H9 (cell line): ENCODE data around the gene RAX2. TPM values are rescaled to one million over a fixed set of nuclear protein-coding genes. Genes with fewer than 3 reads are reported as not detected.

Experiments
- DNase-seq: peaks from one replicate; pipeline ENCODE4 v3.0.0-alpha.2; 2017
- H2AFZ ChIP-seq: one replicate; pipeline ENCODE4 v1.6.1; 2013; ENCODE audit warnings: mild to moderate bottlenecking, low read length, control low read depth, moderate library complexity
- H2AK5ac ChIP-seq: 2 replicates; pipeline ENCODE4 v1.6.1; 2013; ENCODE audit warnings: low read length, control low read depth, mixed read lengths; ENCODE audit not compliant: insufficient read length
- H2BK120ac ChIP-seq: one replicate; pipeline ENCODE4 v1.6.1; 2013; ENCODE audit warnings: low read depth, mild to moderate bottlenecking, low read length, control low read depth, inconsistent platforms; ENCODE audit not compliant: poor library complexity, severe bottlenecking
- H2BK12ac ChIP-seq: 2 replicates; pipeline ENCODE4 v1.6.1; 2013; ENCODE audit warnings: low read length, control low read depth, mixed read lengths, low read depth; ENCODE audit not compliant: insufficient read length
- H2BK15ac ChIP-seq: 2 replicates; pipeline ENCODE4 v1.6.1; 2013; ENCODE audit warnings: low read depth, low read length, control low read depth
- H2BK20ac ChIP-seq: one replicate; pipeline ENCODE4 v1.6.1; 2013; ENCODE audit warnings: low read depth, mild to moderate bottlenecking, low read length, control low read depth, inconsistent platforms; ENCODE audit not compliant: poor library complexity, severe bottlenecking
- H2BK5ac ChIP-seq: 2 replicates; pipeline ENCODE4 v1.6.1; 2013; ENCODE audit warnings: low read length, control low read depth, mixed read lengths; ENCODE audit not compliant: insufficient read length
- H3K14ac ChIP-seq: 2 replicates; pipeline ENCODE4 v1.6.1; 2013; ENCODE audit warnings: low read length, control low read depth; ENCODE audit not compliant: insufficient read depth
- H3K18ac ChIP-seq: 2 replicates; pipeline ENCODE4 v1.6.1; 2013; ENCODE audit warnings: low read depth, mild to moderate bottlenecking, mixed read lengths, low read length, control low read depth; ENCODE audit not compliant: insufficient read length
- H3K23ac ChIP-seq: 2 replicates; pipeline ENCODE4 v1.6.1; 2013; ENCODE audit warnings: low read length, control low read depth, mixed read lengths, low read depth; ENCODE audit not compliant: insufficient read length
- H3K23me2 ChIP-seq: 2 replicates; pipeline ENCODE4 v1.6.1; 2013; ENCODE audit warnings: low read depth, mild to moderate bottlenecking, mixed read lengths, low read length, control low read depth; ENCODE audit not compliant: insufficient read length, poor library complexity, severe bottlenecking
- H3K27ac ChIP-seq: 2 replicates; pipeline ENCODE4 v1.5.1; 2013; ENCODE audit warnings: low read length, control low read depth, mixed read lengths, low read depth; ENCODE audit not compliant: insufficient read length
- H3K27me3 ChIP-seq: 2 replicates; pipeline ENCODE4 v1.6.1; 2013; ENCODE audit warnings: low read length, control low read depth, inconsistent platforms; ENCODE audit not compliant: insufficient read depth
- H3K4ac ChIP-seq: 2 replicates; pipeline ENCODE4 v1.6.1; 2013; ENCODE audit warnings: low read depth, mild to moderate bottlenecking, control low read depth, inconsistent platforms, low read length, moderate library complexity
- H3K4me1 ChIP-seq: 2 replicates; pipeline ENCODE4 v1.6.1; 2013; ENCODE audit warnings: low read length, control low read depth, inconsistent platforms; ENCODE audit not compliant: insufficient read depth
- H3K4me2 ChIP-seq: 2 replicates; pipeline ENCODE4 v1.6.1; 2013; ENCODE audit warnings: low read length, control low read depth, mixed read lengths; ENCODE audit not compliant: insufficient read length, insufficient read depth
- H3K56ac ChIP-seq: 2 replicates; pipeline ENCODE4 v1.6.1; 2013; ENCODE audit warnings: low read depth, mild to moderate bottlenecking, mixed read lengths, low read length, control low read depth; ENCODE audit not compliant: insufficient read length
- H3K79me1 ChIP-seq: 2 replicates; pipeline ENCODE4 v1.6.1; 2013; ENCODE audit warnings: low read depth, mild to moderate bottlenecking, moderate library complexity, low read length, control low read depth, inconsistent platforms; ENCODE audit not compliant: insufficient read depth, poor library complexity, severe bottlenecking
- H3K79me2 ChIP-seq: 2 replicates; pipeline ENCODE4 v1.6.1; 2013; ENCODE audit warnings: low read length, control low read depth, inconsistent platforms; ENCODE audit not compliant: insufficient read depth
- H3K9ac ChIP-seq: 2 replicates; pipeline ENCODE4 v1.6.1; 2013; ENCODE audit warnings: low read length, control low read depth, mixed read lengths; ENCODE audit not compliant: insufficient read length; ENCODE audit errors: extremely low read depth
- H3K9me3 ChIP-seq: one replicate; pipeline ENCODE4 v1.6.1; 2013; ENCODE audit warnings: low read depth, low read length, inconsistent platforms; ENCODE audit not compliant: control insufficient read depth
- H3T11ph ChIP-seq: one replicate; pipeline ENCODE4 v1.6.1; 2013; ENCODE audit warnings: mild to moderate bottlenecking, low read length, control low read depth, inconsistent platforms
- H4K20me1 ChIP-seq: one replicate; pipeline ENCODE4 v1.6.1; 2013; ENCODE audit not compliant: control insufficient read depth, insufficient read length, insufficient read depth
- H4K5ac ChIP-seq: 2 replicates; pipeline ENCODE4 v1.6.1; 2013; ENCODE audit warnings: low read depth, mild to moderate bottlenecking, mixed read lengths, low read length, control low read depth; ENCODE audit not compliant: insufficient read length
- H4K8ac ChIP-seq: replicated peaks from 2 replicates; pipeline ENCODE4 v1.6.1; 2013; ENCODE audit warnings: low read length, control low read depth, mixed read lengths, low read depth; ENCODE audit not compliant: insufficient read length
- H4K91ac ChIP-seq: 2 replicates; pipeline ENCODE4 v1.6.1; 2013; ENCODE audit warnings: low read depth, mild to moderate bottlenecking, moderate library complexity, mixed read lengths, low read length, control low read depth; ENCODE audit not compliant: insufficient read length
- H3K27ac Mint-ChIP-seq, 3 experiments: 2 replicates in 2 of 3; 3 replicates in 1 of 3; pipeline ENCODE4 v1.8.0; 2020 to 2021; ENCODE audit warnings: mixed read lengths in 3 of 3, mild to moderate bottlenecking in 1 of 3, moderate library complexity in 1 of 3
- H3K27me3 Mint-ChIP-seq: 2 replicates; pipeline ENCODE4 v1.8.0; 2021; ENCODE audit warnings: low read depth, mild to moderate bottlenecking, moderate library complexity, mixed read lengths
- H3K36me3 Mint-ChIP-seq, 3 experiments: 2 replicates in 2 of 3; 3 replicates in 1 of 3; pipeline ENCODE4 v1.8.0; 2020 to 2021; ENCODE audit warnings: low read depth in 3 of 3, mixed read lengths in 3 of 3; ENCODE audit not compliant: insufficient read depth in 1 of 3
- H3K4me1 Mint-ChIP-seq, 2 experiments: 2 replicates each; pipeline ENCODE4 v1.8.0; 2020; ENCODE audit warnings: mixed read lengths in 2 of 2
- H3K4me3 Mint-ChIP-seq, 2 experiments: 2 replicates in 1 of 2; 3 replicates in 1 of 2; pipeline ENCODE4 v1.8.0; 2020 to 2021; ENCODE audit warnings: mild to moderate bottlenecking in 2 of 2, mixed read lengths in 2 of 2, moderate library complexity in 1 of 2
- H3K9me3 Mint-ChIP-seq, 2 experiments: 2 replicates in 1 of 2; 3 replicates in 1 of 2; pipeline ENCODE4 v1.8.0; 2020; ENCODE audit warnings: mild to moderate bottlenecking in 2 of 2, mixed read lengths in 2 of 2, moderate library complexity in 1 of 2
- CTCF ChIP-seq: fragments of 200-600 bp; sonication (generic); conservative IDR thresholded peaks from 3 replicates; pipeline ENCODE4 v1.8.0; 2021; ENCODE audit warnings: antibody characterized with exemption, mild to moderate bottlenecking
- WGBS: extraction: QIAGEN DNeasy Blood & Tissue Kit; methylation state at CpG from one replicate; pipeline ENCODE4 v1.1.7; 2013; ENCODE audit warnings: missing lambda C conversion rate, low lambda C conversion rate, mixed read lengths; ENCODE audit not compliant: insufficient read length; ENCODE audit errors: extremely low coverage; 5-methylcytosine and 5-hydroxymethylcytosine counted together
- total RNA-seq: library from RNA; stranded (reverse); gene quantifications from 2 replicates; pipeline ENCODE4 v1.2.1, GENCODE V29; 2021

RAX2 gene
- total RNA-seq, 1 experiment from 2014 or later = not detected

- no peak overlapping the region for H4K5ac ChIP-seq
- no peak overlapping the region for H3K23ac ChIP-seq
- H3K4me2 ChIP-seq = no peak overlapping the region
- DNase-seq = no peak
- no peak overlapping the region for H2AK5ac ChIP-seq
- no peak overlapping the region for H3K9ac ChIP-seq
- no peaks in the 10 kb centered on the region; a peak in 1 of 4 replicates for H3K4me1 Mint-ChIP-seq
- H3K14ac ChIP-seq = no peak overlapping the region
- no peak overlapping the region for H2BK5ac ChIP-seq
- H2BK20ac ChIP-seq = no peak overlapping the region
- no peaks in the 10 kb centered on the region for H3K9me3 Mint-ChIP-seq
- no peak overlapping the region for H3T11ph ChIP-seq
- no peak for TF ChIP-seq CTCF
- H3K4me1 ChIP-seq = no peaks in the 10 kb centered on the region
- no peaks in the 10 kb centered on the region for H3K79me1 ChIP-seq
- no peak overlapping the region for H2BK15ac ChIP-seq
- H3K18ac ChIP-seq = no peak overlapping the region
- no peak overlapping the region for H2AFZ ChIP-seq
- no peak overlapping the region for H4K8ac ChIP-seq
- peaks cover 12% of the 10 kb centered on the region for H3K27me3 Mint-ChIP-seq
- H2BK12ac ChIP-seq = no peak overlapping the region
- H3K4ac ChIP-seq = no peak overlapping the region
- H3K27ac ChIP-seq = no peak overlapping the region
- peaks cover 2% of the 10 kb centered on the region for H4K20me1 ChIP-seq
- H3K9me3 ChIP-seq = no peaks in the 10 kb centered on the region
- H3K27ac Mint-ChIP-seq = no peak overlapping the region; a peak in 1 of 7 replicates
- H3K27me3 ChIP-seq = no peaks in the 10 kb centered on the region
- H3K23me2 ChIP-seq = no peaks in the 10 kb centered on the region
- H3K56ac ChIP-seq = no peak overlapping the region
- no CpG with 5 or more reads among the region's 8 CpGs for WGBS
- no peak overlapping the region for H4K91ac ChIP-seq
- H2BK120ac ChIP-seq = no peak overlapping the region
- no peaks in the 10 kb centered on the region for H3K36me3 Mint-ChIP-seq
- H3K4me3 Mint-ChIP-seq = no peak overlapping the region; a peak in 1 of 5 replicates
- H3K79me2 ChIP-seq = no peaks in the 10 kb centered on the region
Measured at GRCh38 chr19:3817761-3818160, 45.7 kb upstream of the RAX2 start.
